Vagina (tissue), 2 donors: ENCODE data around the gene PRDM7. TPM values are rescaled to one million over a fixed set of nuclear protein-coding genes. Genes with fewer than 3 reads are reported as not detected.

Experiments
- DNase-seq, 2 donors: peaks; one replicate each; pipeline ENCODE4 v3.0.0-alpha.2; 2017; ENCODE audit errors: extremely low spot score in 2 of 2
- H3K27ac ChIP-seq: fragments of 200-600 bp; sonication (generic); one replicate; pipeline ENCODE4 v1.5.1; 2019
- H3K27me3 ChIP-seq: fragments of 200-600 bp; sonication (generic); one replicate; pipeline ENCODE4 v1.5.1; 2019
- H3K36me3 ChIP-seq, 2 donors: fragments of 200-600 bp; sonication (generic); one replicate each; pipeline ENCODE4 v1.5.1; 2017 to 2019
- H3K4me1 ChIP-seq: fragments of 200-600 bp; sonication (generic); one replicate; pipeline ENCODE4 v1.5.1; 2019
- H3K4me3 ChIP-seq, 2 donors: fragments of 200-600 bp; sonication (generic); 1 replicate in 1 of 2; 2 replicates in 1 of 2; pipeline ENCODE4 v1.5.1; 2016 to 2019
- H3K9me3 ChIP-seq: fragments of 200-600 bp; sonication (generic); one replicate; pipeline ENCODE4 v1.5.1; 2019
- POLR2A ChIP-seq, 2 donors: fragments of 450-650 bp; IDR thresholded peaks; one replicate each; pipeline ENCODE4 v1.6.1; 2017; ENCODE audit warnings: antibody characterized with exemption in 2 of 2, mild to moderate bottlenecking in 2 of 2, moderate library complexity in 2 of 2
- POLR2AphosphoS5 ChIP-seq, 2 donors: sonication (generic); formaldehyde crosslinking; IDR thresholded peaks; one replicate each; pipeline ENCODE4 v1.9.0; 2017; ENCODE audit warnings: antibody characterized with exemption in 2 of 2, mild to moderate bottlenecking in 2 of 2, low read depth in 1 of 2; ENCODE audit not compliant: insufficient read depth in 1 of 2
- intact Hi-C: fragments of 100-400 bp; cut with DNase I; formaldehyde crosslinking; loops from one replicate; pipeline ENCODE4 v1.15.1; 2023
- total RNA-seq: library from RNA; depleted of rRNA; stranded (reverse); fragments of >200 nt; gene quantifications from one replicate; pipeline ENCODE4 v1.2.3, GENCODE V29; 2016
- TF ChIP-seq, protein P1 (sequence below), 3 experiments: fragments of 450-650 bp in 2 of 3; fragments of 200-600 bp in 1 of 3; sonication (generic) in 1 of 3; IDR thresholded peaks; one replicate each; pipeline ENCODE4 v1.5.1; 2017 to 2019; ENCODE audit warnings: antibody characterized with exemption in 3 of 3, mild to moderate bottlenecking in 2 of 3, moderate library complexity in 2 of 3

The PRDM7 gene
- total RNA-seq, 1 donor from 2014 or later, result not detected

GRCh38 chr16:90007015-90007414 is 70.1 kb downstream of the PRDM7 start:
- no peak overlapping the region for H3K27ac ChIP-seq
- intact Hi-C loops, result no loop called here
- H3K27me3 ChIP-seq, result no peaks in the 10 kb centered on the region
- H3K36me3 ChIP-seq, result no peaks in the 10 kb centered on the region
- H3K4me3 ChIP-seq, result no peak overlapping the region
- TF ChIP-seq POLR2A (IDR thresholded peaks at IDR 0.05), result no peak
- TF ChIP-seq, protein P1, sequence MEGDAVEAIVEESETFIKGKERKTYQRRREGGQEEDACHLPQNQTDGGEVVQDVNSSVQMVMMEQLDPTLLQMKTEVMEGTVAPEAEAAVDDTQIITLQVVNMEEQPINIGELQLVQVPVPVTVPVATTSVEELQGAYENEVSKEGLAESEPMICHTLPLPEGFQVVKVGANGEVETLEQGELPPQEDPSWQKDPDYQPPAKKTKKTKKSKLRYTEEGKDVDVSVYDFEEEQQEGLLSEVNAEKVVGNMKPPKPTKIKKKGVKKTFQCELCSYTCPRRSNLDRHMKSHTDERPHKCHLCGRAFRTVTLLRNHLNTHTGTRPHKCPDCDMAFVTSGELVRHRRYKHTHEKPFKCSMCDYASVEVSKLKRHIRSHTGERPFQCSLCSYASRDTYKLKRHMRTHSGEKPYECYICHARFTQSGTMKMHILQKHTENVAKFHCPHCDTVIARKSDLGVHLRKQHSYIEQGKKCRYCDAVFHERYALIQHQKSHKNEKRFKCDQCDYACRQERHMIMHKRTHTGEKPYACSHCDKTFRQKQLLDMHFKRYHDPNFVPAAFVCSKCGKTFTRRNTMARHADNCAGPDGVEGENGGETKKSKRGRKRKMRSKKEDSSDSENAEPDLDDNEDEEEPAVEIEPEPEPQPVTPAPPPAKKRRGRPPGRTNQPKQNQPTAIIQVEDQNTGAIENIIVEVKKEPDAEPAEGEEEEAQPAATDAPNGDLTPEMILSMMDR (IDR thresholded peaks at IDR 0.05), result no peak
- no peak for TF ChIP-seq POLR2AphosphoS5 (IDR thresholded peaks at IDR 0.05; ENCODE audit: insufficient read depth in 1 of 2, low read depth in 1 of 2)
- no peaks in the 10 kb centered on the region for H3K4me1 ChIP-seq
- DNase-seq, result no peak
- H3K9me3 ChIP-seq, result no peaks in the 10 kb centered on the region

Other genes with a start within 250 kb of the PRDM7 start
- 2.2 TPM for gene SPIRE2, start 248.9 kb downstream of the PRDM7 start, total RNA-seq
- 132 TPM for gene TCF25, start 203.7 kb downstream of the PRDM7 start, total RNA-seq
- gene MC1R, start 158.5 kb downstream of the PRDM7 start, total RNA-seq, result 4.4 TPM
- gene TUBB3, start 154.0 kb downstream of the PRDM7 start, total RNA-seq, result 19.2 TPM
- gene DEF8, start 128.6 kb downstream of the PRDM7 start, total RNA-seq, result 94.5 TPM
- gene DBNDD1, start 57.9 kb downstream of the PRDM7 start, total RNA-seq, result 8.1 TPM